ENCODE measurements around the gene DLGAP1.

DLGAP1 gene

GRCh38 chr18:3864669-3865298, 590.3 kb downstream of the DLGAP1 start:
- DNase-seq (ENCODE audit: low read depth) = no peak

- DNase-seq (ENCODE audit: low read depth) = no peak
Observed at GRCh38 chr18:3863593-3863992, 591.5 kb downstream of the DLGAP1 start.

DNA sequence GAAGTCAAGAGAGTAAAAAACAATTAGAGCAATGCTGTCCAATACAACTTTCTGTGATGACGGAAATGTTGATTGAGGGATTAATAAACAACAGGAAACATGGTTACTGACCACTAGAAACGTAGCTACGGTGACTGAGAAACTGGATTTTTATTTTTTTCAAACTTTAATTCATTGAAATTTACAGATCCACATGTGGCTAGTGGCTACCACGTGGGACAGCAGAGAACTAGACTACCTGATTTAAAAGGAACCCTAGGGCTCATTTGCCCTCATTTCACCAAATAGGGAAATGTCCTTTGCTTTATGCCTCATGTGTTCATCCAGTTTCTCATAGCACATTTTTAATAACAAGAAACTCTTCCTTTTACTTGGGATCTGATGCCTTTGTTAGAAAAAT, 592.1 kb downstream of the DLGAP1 start:
- no peak for DNase-seq (ENCODE audit: low read depth)

DNA sequence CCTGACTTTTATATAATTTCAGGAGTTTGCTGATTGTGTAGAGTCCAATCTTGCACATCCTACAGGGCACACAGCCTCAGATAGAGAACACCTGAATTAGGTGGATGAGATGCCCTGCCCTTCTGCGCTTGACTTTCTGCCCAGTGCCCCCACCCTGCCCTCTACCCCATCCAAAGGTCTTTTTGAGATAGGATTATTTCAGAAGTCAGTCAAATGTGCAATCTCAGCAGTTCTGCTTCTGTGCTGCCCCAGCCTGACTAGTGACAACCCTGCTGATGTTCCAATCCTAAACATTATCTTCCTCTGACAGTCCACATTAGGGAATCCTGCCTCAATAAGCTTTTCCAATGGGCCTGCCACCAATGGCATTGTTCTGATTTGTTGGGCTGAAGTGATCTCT, 593.6 kb downstream of the DLGAP1 start:
- no peak for DNase-seq (ENCODE audit: low read depth)

- DNase-seq (ENCODE audit: low read depth) = no peak
Observed at GRCh38 chr18:3857544-3857943, 597.6 kb downstream of the DLGAP1 start.

DNA sequence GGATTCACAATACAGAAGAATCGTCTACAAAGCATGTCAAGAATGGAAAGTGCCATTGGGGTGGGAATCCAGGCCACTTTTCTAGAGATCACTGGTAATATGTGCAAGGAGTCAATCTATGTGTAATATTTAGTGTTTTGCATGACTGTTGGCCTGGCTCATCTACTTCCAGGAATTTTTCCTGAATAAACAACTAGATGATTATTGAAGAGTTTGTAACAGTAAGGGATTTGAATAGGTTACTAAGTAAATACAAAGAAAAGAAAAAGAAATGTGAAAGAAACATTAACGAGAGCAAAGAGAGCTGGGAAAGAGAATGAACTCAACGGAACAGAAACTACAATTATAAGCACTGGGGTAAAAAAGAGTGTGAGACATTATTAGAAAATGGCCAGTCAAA, 599.1 kb downstream of the DLGAP1 start:
- DNase-seq (ENCODE audit: low read depth) = no peak

DNA sequence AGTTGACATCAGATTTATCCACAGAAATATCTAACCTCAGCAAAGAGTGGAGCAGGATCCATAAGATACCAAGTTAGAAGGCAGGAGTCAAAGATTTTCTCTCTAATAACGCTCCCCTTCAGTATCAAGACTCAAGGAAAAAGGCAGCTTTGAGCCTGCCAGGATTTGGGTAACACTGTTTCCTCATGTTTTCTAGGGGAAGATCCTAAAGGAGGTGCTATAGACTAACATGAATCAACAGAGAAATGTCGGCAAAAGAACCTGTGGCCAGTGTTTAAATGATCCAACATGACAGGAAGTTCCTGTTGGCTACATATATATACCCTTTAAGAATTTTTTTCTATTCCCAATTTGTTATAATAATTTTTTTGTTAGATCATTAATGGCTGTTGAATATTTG, 602.8 kb downstream of the DLGAP1 start:
- no peak for DNase-seq (ENCODE audit: low read depth)

DNA sequence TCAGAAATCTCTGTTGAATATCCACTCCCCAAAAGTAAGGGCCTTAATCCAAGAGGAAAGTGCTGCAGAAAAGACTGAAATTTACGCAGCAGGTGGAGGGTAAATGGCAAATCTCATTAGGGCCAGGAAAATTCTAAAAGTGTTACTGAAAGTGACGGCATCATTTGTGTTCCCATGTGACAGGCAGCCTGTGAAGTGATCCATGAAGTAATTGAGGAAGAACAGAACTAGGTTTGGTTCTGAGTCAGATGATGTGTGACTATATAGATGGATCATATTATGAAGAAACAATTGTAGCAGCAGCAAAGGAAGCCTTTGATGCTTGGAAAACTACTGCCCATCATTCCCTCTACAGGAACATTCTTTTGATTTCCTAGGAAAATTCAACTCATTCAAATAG, 603.9 kb downstream of the DLGAP1 start:
- DNase-seq (ENCODE audit: low read depth) = no peak

DNA sequence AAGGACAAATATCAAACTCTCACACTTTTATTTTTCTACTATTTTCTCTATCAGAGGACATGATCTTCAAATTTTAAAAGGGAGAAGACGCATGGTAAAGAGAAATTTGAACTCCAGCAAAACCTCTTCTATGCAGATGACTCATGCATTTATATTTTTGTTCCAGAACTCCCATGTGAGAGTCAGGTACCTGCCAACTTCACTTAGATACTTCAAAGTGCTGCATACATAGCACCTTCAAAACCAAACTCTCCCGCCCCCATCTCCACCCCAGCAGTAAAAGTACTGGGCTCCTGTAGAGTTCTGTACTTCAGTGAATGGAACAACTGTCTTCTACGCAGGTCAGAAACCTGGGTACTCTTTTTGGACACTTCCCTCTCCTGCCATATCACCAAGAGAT, 606.8 kb downstream of the DLGAP1 start:
- DNase-seq (ENCODE audit: low read depth) = no peak

DNA sequence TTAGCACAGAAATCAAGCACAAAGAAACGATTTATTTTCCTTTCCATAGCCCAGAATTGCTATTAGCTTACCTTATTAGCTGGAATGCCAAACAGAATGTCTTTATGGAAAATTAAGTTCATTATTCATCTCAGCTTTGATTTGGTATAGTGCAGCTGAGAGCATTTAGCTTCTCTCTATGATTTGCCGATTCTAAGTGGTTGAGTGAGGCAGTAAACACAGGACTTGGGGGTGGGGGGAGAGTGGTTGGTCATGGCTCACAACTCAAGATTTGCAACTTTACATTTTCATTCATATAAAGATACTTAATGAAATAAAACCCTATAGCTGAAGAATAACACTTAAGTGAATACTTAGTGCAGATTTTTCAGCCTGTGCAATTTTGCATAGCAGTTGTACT, 609.9 kb downstream of the DLGAP1 start:
- no peak for DNase-seq (ENCODE audit: low read depth)

DNA sequence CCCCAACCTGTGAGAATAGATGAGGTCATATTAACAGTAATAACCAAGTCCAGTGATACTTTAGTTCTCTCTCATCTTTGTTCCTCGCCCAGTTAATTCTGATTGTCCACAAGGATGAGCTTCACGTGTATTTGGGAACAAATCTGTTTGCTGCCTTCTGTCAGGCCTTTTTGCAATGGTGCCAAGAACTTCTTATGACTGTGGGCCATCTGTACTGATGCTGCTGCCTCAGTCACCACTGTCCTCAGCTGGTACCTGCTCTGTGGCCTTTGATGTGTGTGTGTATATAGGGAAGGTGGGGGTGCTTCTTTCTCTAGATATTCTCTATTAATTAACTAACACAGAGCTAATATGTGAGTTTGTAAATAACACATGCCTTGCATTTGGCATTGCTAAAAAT, 612.3 kb downstream of the DLGAP1 start:
- DNase-seq (ENCODE audit: low read depth) = no peak

GRCh38 chr18:3840766-3841165, 614.3 kb downstream of the DLGAP1 start:
- DNase-seq (ENCODE audit: low read depth) = no peak

GRCh38 chr18:3839581-3839981, 615.5 kb downstream of the DLGAP1 start:
- no peak for DNase-seq (ENCODE audit: low read depth)

DNA sequence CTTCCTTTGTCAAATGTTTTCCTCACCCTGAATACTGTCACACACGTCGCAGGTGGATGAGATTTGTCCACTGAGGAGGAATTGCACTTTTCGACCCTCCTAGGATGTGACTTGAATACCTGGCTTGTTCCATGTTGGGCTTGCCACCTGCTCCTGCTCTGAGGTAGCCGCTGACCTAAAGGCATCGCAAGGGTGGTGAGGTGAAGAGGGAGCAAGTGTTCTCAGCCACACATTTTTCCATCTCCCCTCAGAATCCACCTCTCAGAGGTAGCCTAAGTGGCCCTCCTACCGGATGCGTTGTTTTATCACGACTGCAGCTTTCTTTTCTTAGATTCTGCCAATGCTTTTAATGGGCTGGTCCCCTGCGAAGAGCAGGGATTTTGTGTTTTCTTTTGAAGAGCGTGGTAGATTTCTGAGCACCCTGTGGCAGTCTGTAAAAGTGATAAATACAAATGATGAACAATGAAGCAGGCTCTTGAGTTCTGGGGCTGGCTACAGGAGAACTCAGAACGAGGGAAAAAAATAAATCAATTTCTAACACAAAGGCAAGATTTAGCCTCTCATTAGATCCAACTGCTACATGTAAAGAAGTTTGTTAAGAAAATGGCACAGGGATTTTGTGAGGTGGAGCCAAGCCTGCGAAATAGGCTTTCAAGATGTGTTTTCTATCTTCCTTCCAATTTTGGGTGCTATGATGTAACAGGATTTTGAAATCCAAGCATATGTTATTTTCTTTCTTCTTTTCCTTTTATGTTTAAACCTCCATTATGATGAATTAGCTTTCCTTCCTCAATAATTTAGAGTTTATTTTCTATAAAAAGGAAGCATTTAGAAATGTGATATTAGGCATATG, 618.4 kb downstream of the DLGAP1 start:
- DNase-seq (ENCODE audit: low read depth) = no peak

GRCh38 chr18:3832025-3832638, 623.0 kb downstream of the DLGAP1 start:
- DNase-seq (ENCODE audit: low read depth) = no peak

DNA sequence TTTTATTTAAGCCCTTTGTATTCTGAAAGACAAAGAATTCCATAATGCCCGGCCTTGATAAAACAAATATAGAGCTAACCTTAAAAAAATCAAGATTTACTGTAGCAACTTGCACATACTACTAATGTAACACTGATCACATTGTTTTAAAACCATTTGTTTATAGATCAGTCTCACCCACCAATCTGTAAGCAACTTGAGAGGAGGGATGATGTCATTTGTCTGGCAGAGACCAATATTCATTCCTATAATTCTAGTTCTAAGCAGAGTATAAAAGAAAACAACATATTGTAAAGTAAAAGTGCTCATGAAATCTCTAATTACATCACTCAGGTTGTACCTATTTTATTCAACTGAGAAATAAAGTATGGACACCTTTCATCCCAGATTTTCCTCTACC, 624.5 kb downstream of the DLGAP1 start:
- DNase-seq (ENCODE audit: low read depth) = no peak

DNA sequence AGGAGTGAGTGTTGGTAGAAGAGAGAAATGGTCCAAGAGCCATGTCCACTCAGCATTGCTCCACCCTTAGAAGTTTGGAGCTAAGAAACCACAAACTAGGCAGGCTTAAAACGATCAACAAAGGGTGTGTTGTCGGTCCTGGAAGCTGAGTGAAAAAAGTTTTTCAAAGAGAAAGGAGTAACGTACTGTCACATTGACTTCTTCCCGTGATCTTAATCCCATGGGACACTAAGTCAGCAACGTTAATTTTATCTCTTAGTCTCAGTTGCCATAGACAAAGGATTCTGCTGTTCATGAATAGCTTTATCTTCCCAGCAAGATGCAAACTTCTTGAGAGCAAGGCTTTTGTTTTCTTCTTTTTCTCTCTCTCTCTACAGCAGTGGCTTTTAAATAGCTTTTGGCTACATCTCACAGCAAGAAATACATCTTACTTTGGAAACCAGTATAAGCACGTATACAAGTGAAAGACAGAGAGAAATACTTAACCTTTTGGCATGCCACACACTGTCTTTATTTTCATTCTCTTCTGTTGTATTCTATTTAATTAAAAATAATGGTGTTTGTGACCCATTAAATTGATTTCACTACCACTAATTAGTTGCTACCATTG, 627.8 kb downstream of the DLGAP1 start:
- DNase-seq (ENCODE audit: low read depth) = no peak

DNA sequence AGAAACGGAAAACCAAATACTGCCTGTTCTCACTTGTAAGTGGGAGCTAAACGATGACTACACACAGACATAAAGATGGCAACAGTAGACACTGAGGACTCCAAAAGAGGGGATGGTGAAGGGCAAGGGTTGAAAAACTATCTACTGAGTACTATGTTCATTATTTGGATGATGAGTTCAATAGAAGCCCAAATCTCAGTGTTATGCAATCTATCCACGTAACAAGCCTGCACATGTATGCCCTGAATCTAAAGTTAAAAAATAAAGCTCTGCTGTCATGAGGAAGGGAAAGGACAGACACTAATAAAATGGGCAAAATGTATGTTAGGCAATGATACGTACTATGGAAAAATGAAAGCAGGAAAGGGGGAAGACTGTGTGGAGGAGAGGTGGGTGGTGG, 629.1 kb downstream of the DLGAP1 start:
- DNase-seq (ENCODE audit: low read depth) = no peak

- DNase-seq (ENCODE audit: low read depth) = no peak
Observed at GRCh38 chr18:3824101-3824500, 631.0 kb downstream of the DLGAP1 start.

GRCh38 chr18:3823073-3823472, 632.0 kb downstream of the DLGAP1 start:
- no peak for DNase-seq (ENCODE audit: low read depth)

DNA sequence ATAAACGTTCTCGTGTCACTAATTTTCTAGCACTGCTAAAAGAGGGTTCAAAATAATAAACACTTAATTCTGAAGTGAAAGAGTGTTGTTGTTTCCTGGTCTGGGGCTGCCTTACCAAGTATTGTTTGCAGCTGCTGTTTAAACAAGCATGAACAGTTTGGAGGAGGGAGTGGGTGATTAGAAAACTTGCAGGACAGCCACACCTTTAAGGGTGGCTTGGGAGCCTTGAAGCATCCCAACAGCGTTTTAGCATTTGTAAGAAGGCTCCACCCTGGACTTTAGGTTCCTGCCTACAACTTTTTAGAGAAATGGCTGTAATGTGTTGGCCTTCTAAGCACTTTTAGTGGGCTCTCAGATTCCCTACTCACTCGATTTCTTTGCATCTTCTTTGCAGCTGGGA, 633.6 kb downstream of the DLGAP1 start:
- DNase-seq (ENCODE audit: low read depth) = no peak

GRCh38 chr18:3819961-3820360, 635.1 kb downstream of the DLGAP1 start:
- no peak for DNase-seq (ENCODE audit: low read depth)
